ENCODE results near the gene DUSP7.

- TF ChIP-seq CTCF (IDR thresholded peaks at IDR 0.05; ENCODE audit: extremely low read depth in 1 of 2, insufficient read depth in 1 of 2, low read depth in 1 of 2, low read length in 2 of 2) (no peak), EZH2 (IDR thresholded peaks at IDR 0.05; ENCODE audit: borderline replicate concordance, low read depth, low read length, severe bottlenecking) (no peak), MAX (IDR thresholded peaks at IDR 0.05; ENCODE audit: insufficient read depth, insufficient read length) (no peak), POLR2A (IDR thresholded peaks at IDR 0.05; ENCODE audit: low read depth, low read length) (no peak)
These were observed 35.9 kb upstream of the DUSP7 start for GRCh38 chr3:52092271-52092660.
